SK-N-SH (cell line): Measurements from ENCODE around the gene LRMDA. TPM values are rescaled to one million over a fixed set of nuclear protein-coding genes. Genes with fewer than 3 reads are reported as not detected.

Experiments
- CTCF ChIA-PET: fragments of 300-600, 350-600 bp; formaldehyde crosslinking; extraction: SDS; loops from one replicate; lab custom pipeline; 2021; lab: Yijun Ruan, JAX
- POLR2A ChIA-PET: fragments of 350-600 bp; sonication (Branson Sonifier 250); formaldehyde crosslinking; extraction: SDS; loops from one replicate; lab custom pipeline; 2020; ENCODE audit warnings: antibody characterized with exemption, inconsistent platforms; lab: Yijun Ruan, JAX
- DNase-seq: peaks from one replicate; pipeline ENCODE4 v3.0.0; 2012
- H2AFZ ChIP-seq: fragments of 200-600 bp; sonication (generic); 2 replicates; pipeline ENCODE4 v1.8.1; 2016; ENCODE audit warnings: antibody characterized with exemption, mild to moderate bottlenecking, low read depth
- H3F3A ChIP-seq: fragments of 200-600 bp; sonication (generic); replicated peaks from 2 replicates; pipeline ENCODE3; 2016; ENCODE audit warnings: antibody characterized with exemption, mild to moderate bottlenecking; ENCODE audit not compliant: insufficient read depth
- H3K27ac ChIP-seq, 2 experiments: fragments of 200-500 bp in 1 of 2; fragments of 200-600 bp in 1 of 2; sonication (Bioruptor generic) in 1 of 2; sonication (generic), shearing (Covaris generic) in 1 of 2; 2 replicates each; pipeline versions ENCODE4 v1.5.1 to v1.6.1; 2014 to 2016; ENCODE audit warnings: low read depth in 2 of 2, inconsistent platforms in 1 of 2, low read length in 1 of 2, mild to moderate bottlenecking in 1 of 2, mixed read lengths in 1 of 2
- H3K27me3 ChIP-seq: fragments of 200-600 bp; sonication (generic), shearing (Covaris generic); 2 replicates; pipeline ENCODE4 v1.6.1; 2016; ENCODE audit warnings: mixed run types; ENCODE audit not compliant: insufficient read depth
- H3K36me3 ChIP-seq, 2 experiments: fragments of 200-500 bp in 1 of 2; fragments of 200-600 bp in 1 of 2; sonication (Bioruptor generic) in 1 of 2; sonication (generic) in 1 of 2; replicated peaks in 1 of 2; 2 replicates each; pipeline versions ENCODE3 to v1.5.1; 2014 to 2016; ENCODE audit warnings: low read length in 1 of 2, mild to moderate bottlenecking in 1 of 2; ENCODE audit not compliant: insufficient read depth in 2 of 2, control insufficient read depth in 1 of 2
- H3K4me1 ChIP-seq, 2 experiments: fragments of 200-500 bp in 1 of 2; fragments of 200-600 bp in 1 of 2; sonication (Bioruptor generic) in 1 of 2; sonication (generic), shearing (Covaris generic) in 1 of 2; 2 replicates each; pipeline versions ENCODE4 v1.5.1 to v1.6.1; 2014 to 2016; ENCODE audit warnings: low read depth in 1 of 2, low read length in 1 of 2, mixed run types in 1 of 2; ENCODE audit not compliant: insufficient read depth in 2 of 2, control insufficient read depth in 1 of 2
- H3K4me2 ChIP-seq: fragments of 200-600 bp; sonication (generic), shearing (Covaris generic); 2 replicates; pipeline ENCODE4 v1.6.1; 2017; ENCODE audit warnings: mixed run types
- H3K4me3 ChIP-seq, 2 experiments: fragments of 200-500 bp in 1 of 2; fragments of 200-600 bp in 1 of 2; sonication (Bioruptor generic) in 1 of 2; sonication (generic), shearing (Covaris generic) in 1 of 2; 2 replicates each; pipeline versions ENCODE4 v1.5.1 to v1.8.1; 2014 to 2016; ENCODE audit warnings: low read depth in 2 of 2, inconsistent platforms in 1 of 2, low read length in 1 of 2, mild to moderate bottlenecking in 1 of 2, mixed read lengths in 1 of 2, moderate library complexity in 1 of 2
- H3K79me2 ChIP-seq: fragments of 200-600 bp; sonication (generic); 2 replicates; pipeline ENCODE4 v1.8.1; 2017; ENCODE audit warnings: mild to moderate bottlenecking; ENCODE audit not compliant: insufficient read depth
- H3K9ac ChIP-seq: fragments of 200-600 bp; sonication (generic); 2 replicates; pipeline ENCODE4 v1.6.1; 2017; ENCODE audit warnings: mixed run types
- H3K9me2 ChIP-seq: fragments of 200-600 bp; sonication (generic); 2 replicates; pipeline ENCODE4 v1.6.1; 2017; ENCODE audit warnings: mixed run types
- H3K9me3 ChIP-seq: fragments of 200-600 bp; sonication (generic); 2 replicates; pipeline ENCODE4 v1.6.1; 2017; ENCODE audit warnings: mixed run types, mild to moderate bottlenecking, moderate library complexity
- H4K20me1 ChIP-seq: fragments of 200-600 bp; sonication (generic); 2 replicates; pipeline ENCODE4 v1.6.1; 2017; ENCODE audit warnings: mild to moderate bottlenecking, mixed run types; ENCODE audit not compliant: insufficient read depth
- ELF1 ChIP-seq: IDR thresholded peaks from 2 replicates; pipeline ENCODE4 v1.4.0; 2012
- EP300 ChIP-seq, 2 experiments: IDR thresholded peaks; 2 replicates each; pipeline versions ENCODE4 v1.4.0 to v1.6.1; 2012; ENCODE audit warnings: borderline replicate concordance in 1 of 2, low read depth in 1 of 2, low read length in 1 of 2
- EZH2phosphoT487 ChIP-seq: fragments of 200-600 bp; sonication (generic); IDR thresholded peaks from 2 replicates; pipeline ENCODE4 v1.6.1; 2017; ENCODE audit warnings: low read depth, mixed run types, mild to moderate bottlenecking, antibody characterized with exemption, moderate library complexity, borderline replicate concordance
- FOXM1 ChIP-seq: IDR thresholded peaks from 2 replicates; pipeline ENCODE4 v1.4.0; 2012; ENCODE audit warnings: low read depth, mild to moderate bottlenecking
- GATA2 ChIP-seq: sonication (generic); formaldehyde crosslinking; IDR thresholded peaks from 2 replicates; pipeline ENCODE4 v1.5.0; 2020; ENCODE audit warnings: mild to moderate bottlenecking, missing genetic modification reagents
- MXI1 ChIP-seq: IDR thresholded peaks from 2 replicates; pipeline ENCODE4 v1.6.1; 2012; ENCODE audit warnings: mild to moderate bottlenecking, low read depth, low read length, improper control_type of control experiment
- NFIC ChIP-seq: IDR thresholded peaks from 2 replicates; pipeline ENCODE4 v1.4.0; 2012; ENCODE audit warnings: borderline replicate concordance
- POLR2AphosphoS5 ChIP-seq: IDR thresholded peaks from 2 replicates; pipeline ENCODE4 v1.6.1; 2012; ENCODE audit warnings: low read depth, low read length
- RAD21 ChIP-seq: IDR thresholded peaks from 2 replicates; pipeline ENCODE4 v1.6.1; 2012; ENCODE audit warnings: mild to moderate bottlenecking, low read length
- RFX5 ChIP-seq: IDR thresholded peaks from 2 replicates; pipeline ENCODE4 v1.6.1; 2012; ENCODE audit warnings: mild to moderate bottlenecking, improper control_type of control experiment, low read length
- RXRA ChIP-seq: IDR thresholded peaks from 2 replicates; pipeline ENCODE4 v1.4.0; 2012; ENCODE audit warnings: low read depth, mild to moderate bottlenecking, borderline replicate concordance
- SIN3A ChIP-seq: IDR thresholded peaks from 2 replicates; pipeline ENCODE4 v1.6.1; 2012; ENCODE audit warnings: low read depth, mild to moderate bottlenecking, low read length, moderate library complexity, borderline replicate concordance
- SMC3 ChIP-seq: IDR thresholded peaks from 2 replicates; pipeline ENCODE4 v1.6.1; 2012; ENCODE audit warnings: low read depth, low read length, improper control_type of control experiment
- TEAD4 ChIP-seq: IDR thresholded peaks from 2 replicates; pipeline ENCODE4 v1.4.0; 2012; ENCODE audit warnings: mild to moderate bottlenecking, borderline replicate concordance; ENCODE audit not compliant: insufficient read depth
- WGBS: methylation state at CpG from one replicate; pipeline ENCODE4 v1.1.6; 2017; ENCODE audit warnings: low lambda C conversion rate; 5-methylcytosine and 5-hydroxymethylcytosine counted together
- polyA plus RNA-seq, 3 experiments: library from polyadenylated mRNA; depleted of rRNA; stranded (reverse); fragments of >200 nt; gene quantifications; 2 replicates each; pipeline ENCODE4 v1.2.3, GENCODE V29; 2012
- TF ChIP-seq, protein P1 (sequence below): IDR thresholded peaks from 2 replicates; pipeline ENCODE4 v1.4.0; 2012; ENCODE audit warnings: low read depth
- TF ChIP-seq, protein P2 (sequence below): IDR thresholded peaks from 2 replicates; pipeline ENCODE4 v1.4.0; 2012; ENCODE audit warnings: low read depth, borderline replicate concordance
- TF ChIP-seq, protein P3 (sequence below): IDR thresholded peaks from 2 replicates; pipeline ENCODE4; 2012
- TF ChIP-seq, protein P4 (sequence below): IDR thresholded peaks from 2 replicates; pipeline ENCODE4 v1.4.0; 2012; ENCODE audit warnings: low read depth, borderline replicate concordance
- TF ChIP-seq, protein P5 (sequence below): fragments of 150-350 bp; IDR thresholded peaks from 2 replicates; pipeline ENCODE4 v1.6.1; 2016; ENCODE audit warnings: mild to moderate bottlenecking, low read depth, low read length

LRMDA gene
- polyA plus RNA-seq, 1 of the 3 experiments (the other 2 are of a cell fraction), result 0.95 TPM

DNA sequence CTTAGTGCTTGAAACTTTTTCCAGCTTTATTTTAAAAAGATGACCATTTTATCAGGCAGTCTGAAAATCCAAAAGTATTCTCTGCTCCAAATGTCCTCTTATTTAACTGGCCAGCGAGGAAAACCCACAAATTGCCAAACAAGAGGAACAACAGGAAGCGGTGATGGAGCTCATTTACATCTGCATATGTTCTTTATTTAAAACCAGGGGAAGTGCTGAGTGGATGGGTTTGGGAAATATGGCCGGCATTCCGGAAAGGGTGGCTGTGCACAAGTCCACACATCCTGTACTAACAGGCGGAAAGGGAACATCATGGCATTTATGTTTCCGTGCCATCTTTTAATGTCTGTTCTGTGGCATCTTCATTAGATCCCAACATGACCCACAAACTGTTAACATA is 974.5 kb downstream of the LRMDA start:
- no peak overlapping the region for H3K4me2 ChIP-seq
- DNase-seq, result no peak
- no peak overlapping the region for H3K27ac ChIP-seq
- H3K36me3 ChIP-seq, result no peaks in the 10 kb centered on the region
- H3F3A ChIP-seq, result no peaks in the 10 kb centered on the region
- H3K4me3 ChIP-seq, result no peak overlapping the region
- peaks cover 0 to 6% of the 10 kb centered on the region in 2 experiments; a peak in 1 of 4 replicates for H3K4me1 ChIP-seq
- H3K9me2 ChIP-seq, result no peaks in the 10 kb centered on the region
- no peak overlapping the region for H2AFZ ChIP-seq
- CTCF ChIA-PET, result no interaction called here
- WGBS, result 89% methylated on average over 6 of the region's 6 CpGs
- no peaks in the 10 kb centered on the region for H3K79me2 ChIP-seq
- H4K20me1 ChIP-seq, result no peaks in the 10 kb centered on the region
- TF ChIP-seq TEAD4, result no peak
- no peak for TF ChIP-seq NFIC
- no peak for TF ChIP-seq ELF1
- no peak for TF ChIP-seq RFX5
- no peak for TF ChIP-seq POLR2AphosphoS5
- TF ChIP-seq SIN3A, result no peak
- TF ChIP-seq, protein P1, sequence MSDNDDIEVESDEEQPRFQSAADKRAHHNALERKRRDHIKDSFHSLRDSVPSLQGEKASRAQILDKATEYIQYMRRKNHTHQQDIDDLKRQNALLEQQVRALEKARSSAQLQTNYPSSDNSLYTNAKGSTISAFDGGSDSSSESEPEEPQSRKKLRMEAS, result no peak
- TF ChIP-seq EP300 (IDR thresholded peaks at IDR 0.05; ENCODE audit: borderline replicate concordance in 1 of 2, low read depth in 1 of 2, low read length in 1 of 2), result no peak
- TF ChIP-seq, protein P2, sequence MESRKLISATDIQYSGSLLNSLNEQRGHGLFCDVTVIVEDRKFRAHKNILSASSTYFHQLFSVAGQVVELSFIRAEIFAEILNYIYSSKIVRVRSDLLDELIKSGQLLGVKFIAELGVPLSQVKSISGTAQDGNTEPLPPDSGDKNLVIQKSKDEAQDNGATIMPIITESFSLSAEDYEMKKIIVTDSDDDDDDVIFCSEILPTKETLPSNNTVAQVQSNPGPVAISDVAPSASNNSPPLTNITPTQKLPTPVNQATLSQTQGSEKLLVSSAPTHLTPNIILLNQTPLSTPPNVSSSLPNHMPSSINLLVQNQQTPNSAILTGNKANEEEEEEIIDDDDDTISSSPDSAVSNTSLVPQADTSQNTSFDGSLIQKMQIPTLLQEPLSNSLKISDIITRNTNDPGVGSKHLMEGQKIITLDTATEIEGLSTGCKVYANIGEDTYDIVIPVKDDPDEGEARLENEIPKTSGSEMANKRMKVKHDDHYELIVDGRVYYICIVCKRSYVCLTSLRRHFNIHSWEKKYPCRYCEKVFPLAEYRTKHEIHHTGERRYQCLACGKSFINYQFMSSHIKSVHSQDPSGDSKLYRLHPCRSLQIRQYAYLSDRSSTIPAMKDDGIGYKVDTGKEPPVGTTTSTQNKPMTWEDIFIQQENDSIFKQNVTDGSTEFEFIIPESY, result no peak
- no peak for TF ChIP-seq MXI1
- no peak for TF ChIP-seq RXRA
- no peak for TF ChIP-seq SMC3
- TF ChIP-seq, protein P3, sequence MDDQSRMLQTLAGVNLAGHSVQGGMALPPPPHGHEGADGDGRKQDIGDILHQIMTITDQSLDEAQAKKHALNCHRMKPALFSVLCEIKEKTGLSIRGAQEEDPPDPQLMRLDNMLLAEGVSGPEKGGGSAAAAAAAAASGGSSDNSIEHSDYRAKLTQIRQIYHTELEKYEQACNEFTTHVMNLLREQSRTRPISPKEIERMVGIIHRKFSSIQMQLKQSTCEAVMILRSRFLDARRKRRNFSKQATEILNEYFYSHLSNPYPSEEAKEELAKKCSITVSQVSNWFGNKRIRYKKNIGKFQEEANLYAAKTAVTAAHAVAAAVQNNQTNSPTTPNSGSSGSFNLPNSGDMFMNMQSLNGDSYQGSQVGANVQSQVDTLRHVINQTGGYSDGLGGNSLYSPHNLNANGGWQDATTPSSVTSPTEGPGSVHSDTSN, result no peak
- TF ChIP-seq, protein P4, sequence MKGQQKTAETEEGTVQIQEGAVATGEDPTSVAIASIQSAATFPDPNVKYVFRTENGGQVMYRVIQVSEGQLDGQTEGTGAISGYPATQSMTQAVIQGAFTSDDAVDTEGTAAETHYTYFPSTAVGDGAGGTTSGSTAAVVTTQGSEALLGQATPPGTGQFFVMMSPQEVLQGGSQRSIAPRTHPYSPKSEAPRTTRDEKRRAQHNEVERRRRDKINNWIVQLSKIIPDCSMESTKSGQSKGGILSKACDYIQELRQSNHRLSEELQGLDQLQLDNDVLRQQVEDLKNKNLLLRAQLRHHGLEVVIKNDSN, result no peak
- TF ChIP-seq, protein P5, sequence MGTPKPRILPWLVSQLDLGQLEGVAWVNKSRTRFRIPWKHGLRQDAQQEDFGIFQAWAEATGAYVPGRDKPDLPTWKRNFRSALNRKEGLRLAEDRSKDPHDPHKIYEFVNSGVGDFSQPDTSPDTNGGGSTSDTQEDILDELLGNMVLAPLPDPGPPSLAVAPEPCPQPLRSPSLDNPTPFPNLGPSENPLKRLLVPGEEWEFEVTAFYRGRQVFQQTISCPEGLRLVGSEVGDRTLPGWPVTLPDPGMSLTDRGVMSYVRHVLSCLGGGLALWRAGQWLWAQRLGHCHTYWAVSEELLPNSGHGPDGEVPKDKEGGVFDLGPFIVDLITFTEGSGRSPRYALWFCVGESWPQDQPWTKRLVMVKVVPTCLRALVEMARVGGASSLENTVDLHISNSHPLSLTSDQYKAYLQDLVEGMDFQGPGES, result no peak
- TF ChIP-seq RAD21, result no peak
- TF ChIP-seq EZH2phosphoT487, result no peak
- no peak for TF ChIP-seq GATA2 (CRISPR knock-in tag)
- TF ChIP-seq FOXM1, result no peak
- no peaks in the 10 kb centered on the region for H3K9me3 ChIP-seq
- H3K27me3 ChIP-seq, result no peaks in the 10 kb centered on the region
- POLR2A ChIA-PET, result no interaction called here
- no peak overlapping the region for H3K9ac ChIP-seq
